HG03354 (cell line): ENCODE measurements around the gene FBN1.

ENCODE experiments used
- ATAC-seq: cut with Tn5 transposase; IDR thresholded peaks from one replicate; pipeline ENCODE4 v1.9.1; 2021; ENCODE audit warnings: mild to moderate bottlenecking; ENCODE audit not compliant: unreplicated experiment, poor library complexity, severe bottlenecking

The FBN1 gene

DNA sequence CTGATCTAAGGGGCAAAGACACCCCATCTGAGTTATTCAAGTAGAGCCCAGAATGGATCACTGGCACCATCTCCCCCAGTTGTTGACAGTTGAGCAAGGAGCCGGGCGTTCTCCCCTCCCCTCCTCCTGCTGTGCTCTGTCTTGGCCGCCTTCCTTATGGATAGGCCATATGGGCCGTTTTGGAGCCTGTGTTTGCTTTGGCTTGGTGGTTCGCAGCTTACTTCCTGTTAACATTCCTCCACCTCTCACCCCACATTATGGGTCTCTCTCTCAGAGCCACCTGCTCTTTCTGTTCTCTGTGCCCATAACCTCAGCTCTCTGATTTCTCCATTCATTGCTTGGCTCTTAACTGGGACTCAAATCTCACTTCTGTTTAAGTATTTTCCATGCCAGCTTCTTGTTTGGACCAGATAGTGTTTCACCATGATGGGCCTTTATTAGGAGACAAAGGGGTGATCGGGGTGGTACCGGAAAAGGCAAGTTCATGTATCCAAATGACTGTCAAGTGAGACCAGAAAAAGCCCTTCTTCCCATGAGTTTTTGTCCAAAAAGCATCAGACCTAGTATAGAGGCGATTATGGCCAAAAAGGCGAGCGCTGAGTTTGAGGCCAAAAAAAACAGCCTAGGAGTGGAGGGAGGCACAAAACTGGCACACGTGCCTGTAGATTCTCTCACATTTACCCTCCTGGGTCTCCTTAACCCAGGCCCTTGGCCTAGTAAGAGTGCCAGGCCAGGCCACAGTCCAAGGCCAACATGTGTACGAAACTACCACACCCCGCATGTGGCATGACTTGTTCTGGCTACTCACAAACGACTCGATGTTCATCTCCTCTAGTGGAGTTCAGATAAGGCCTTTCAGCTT lies 251.6 kb downstream of the FBN1 start:
- ATAC-seq, result no peak

DNA sequence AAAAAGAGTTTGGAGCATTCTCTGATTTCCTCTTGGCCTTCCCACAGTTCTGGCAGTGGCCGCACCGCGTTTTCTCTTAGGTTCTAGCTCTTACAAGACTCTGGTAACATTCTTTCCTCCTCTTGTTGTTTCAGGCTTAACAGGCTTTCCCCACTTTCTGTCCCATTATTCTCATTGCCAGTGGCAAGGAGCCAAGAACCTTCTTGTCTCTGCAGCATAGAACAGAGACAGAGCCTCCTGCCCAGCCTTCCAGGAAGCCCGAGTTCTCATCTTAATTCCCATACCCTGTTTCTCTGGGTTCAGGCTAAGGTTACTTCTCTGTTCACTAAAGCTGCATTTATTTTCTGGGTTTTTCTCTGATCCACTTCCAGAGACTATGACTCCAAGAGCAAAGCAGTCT lies 253.2 kb downstream of the FBN1 start:
- ATAC-seq, result no peak

DNA sequence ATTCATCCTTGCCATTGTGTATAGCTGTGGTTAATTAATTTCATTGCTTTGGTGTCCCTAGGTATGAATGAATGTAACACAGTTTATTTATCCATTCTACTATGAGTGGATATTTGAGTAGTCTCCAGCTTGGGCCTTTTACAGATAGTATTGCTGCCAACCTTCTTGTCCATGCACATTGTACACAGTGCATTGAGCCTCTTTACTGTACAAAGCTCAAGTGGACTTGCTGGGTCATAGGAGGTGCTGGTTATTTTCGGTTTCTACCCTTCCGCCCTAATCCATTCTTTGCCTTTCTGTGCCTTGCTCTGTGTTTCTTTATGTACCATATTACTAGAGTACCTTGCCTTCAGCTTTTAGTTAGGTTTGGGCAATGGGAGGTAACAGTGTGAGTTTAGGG lies 253.6 kb downstream of the FBN1 start:
- no peak for ATAC-seq

DNA sequence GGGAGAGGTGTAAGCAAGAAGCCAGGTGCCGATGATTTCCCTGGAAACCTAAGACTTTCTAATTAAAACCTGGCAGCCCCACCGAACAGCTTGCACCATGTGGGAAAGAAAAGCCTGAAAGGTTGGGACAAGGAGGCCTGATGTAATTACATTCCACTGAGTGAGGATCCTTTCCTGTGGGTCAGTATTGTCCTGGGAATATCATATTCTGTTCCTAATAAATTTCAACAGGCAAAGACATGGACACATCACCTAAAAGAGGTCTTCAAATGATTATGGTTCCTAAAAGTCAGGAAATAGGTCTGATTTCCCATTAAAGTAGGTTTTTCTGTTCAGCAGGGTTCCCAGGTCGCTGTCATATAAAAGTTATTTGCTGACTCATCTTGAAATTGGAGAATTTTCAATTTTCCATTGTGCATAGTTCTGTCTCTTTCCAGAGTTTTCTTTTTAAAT lies 255.8 kb downstream of the FBN1 start:
- ATAC-seq, result no peak

DNA sequence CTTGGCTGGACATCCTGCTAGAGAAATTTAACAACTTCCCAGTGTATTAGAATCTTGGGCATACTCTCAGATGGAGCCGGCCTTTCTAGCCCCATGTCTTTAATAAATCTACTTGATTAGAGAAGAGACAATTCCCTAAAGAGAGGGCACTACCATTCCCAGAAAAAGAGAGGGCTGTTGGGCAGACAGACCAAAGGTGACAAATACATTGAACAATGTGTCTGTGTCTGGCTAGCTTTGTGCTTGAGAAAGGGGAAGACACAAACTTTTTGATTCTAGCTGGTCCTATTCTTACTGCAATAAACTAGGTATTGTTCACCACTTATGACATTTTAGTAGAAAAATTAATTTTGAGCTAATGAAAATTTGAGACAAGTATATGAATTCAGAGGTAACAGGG lies 256.6 kb downstream of the FBN1 start:
- no peak for ATAC-seq

DNA sequence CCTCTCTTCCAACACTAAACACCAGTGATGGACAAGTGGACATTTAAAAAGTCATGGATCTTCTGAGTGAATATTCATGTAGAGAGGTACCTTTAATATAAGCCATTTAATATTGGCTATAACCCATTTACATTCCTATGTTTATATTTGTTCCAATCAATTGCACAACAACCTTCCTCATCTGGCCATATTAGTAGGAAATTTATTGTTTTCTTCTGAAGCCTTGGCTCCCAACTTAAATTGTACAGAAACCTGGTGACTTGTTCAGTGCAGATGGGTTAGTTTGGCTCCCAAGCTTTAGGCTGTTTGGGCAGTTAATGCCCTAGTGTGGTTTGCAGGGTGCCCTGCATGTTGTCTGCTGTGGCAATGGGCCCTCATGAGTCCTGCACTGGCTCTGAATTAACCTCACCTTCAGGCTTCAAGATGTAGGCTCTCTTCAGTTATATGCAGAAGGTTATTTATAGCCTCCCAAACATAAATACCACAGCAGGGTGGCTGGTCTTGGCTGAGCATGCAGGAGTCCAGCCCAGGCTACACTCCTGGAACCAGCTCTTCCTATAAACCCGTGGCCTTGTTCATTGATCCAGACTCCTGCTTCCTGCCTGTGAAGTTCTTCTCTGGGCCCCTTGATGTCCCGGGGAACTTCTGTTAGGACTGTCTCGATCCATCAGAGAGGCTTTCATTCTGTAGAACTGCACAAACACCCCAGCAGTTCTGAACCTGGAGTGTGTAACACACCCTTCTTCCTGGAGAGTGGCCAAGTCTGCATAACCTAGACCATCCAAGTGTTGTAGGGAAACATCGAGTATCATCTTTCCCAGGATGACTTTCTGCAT lies 257.3 kb downstream of the FBN1 start:
- ATAC-seq, result no peak

DNA sequence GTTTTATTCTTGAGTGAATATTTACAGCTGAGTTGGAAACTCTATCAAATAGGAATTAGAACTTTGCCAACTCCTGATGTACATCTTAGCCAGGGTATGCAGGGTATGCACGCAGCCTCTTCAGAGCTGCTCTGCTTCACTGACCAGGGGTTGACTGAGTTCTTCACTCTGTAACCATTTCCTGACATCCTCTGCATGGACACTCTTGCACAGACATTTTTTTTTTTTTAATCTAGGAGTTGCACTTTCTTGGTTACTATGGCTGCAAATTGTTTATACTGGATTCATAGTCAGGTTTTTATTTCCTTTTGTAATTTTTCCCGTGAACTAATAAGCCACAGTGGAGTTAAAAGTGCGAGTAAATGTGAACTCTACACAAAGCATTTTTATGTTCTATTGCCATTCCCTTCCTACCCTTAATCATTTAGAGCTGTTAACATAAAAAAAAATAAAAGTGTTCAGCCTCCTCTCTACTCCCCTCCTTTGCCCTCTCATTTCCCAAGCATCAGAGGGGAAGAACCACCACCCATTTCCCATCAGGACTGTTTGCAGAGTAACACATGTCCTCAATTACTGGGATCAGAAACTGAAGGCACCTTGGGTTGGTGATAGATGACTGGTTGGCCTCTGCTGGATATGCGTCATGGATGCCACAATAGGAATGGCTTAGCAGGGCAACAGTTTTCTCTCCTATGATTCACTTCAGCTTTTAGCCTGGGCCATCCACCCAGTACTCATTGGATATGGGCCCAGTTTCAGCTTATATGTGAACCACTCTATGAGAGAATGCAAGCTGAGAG lies 260.3 kb downstream of the FBN1 start:
- ATAC-seq, result no peak

DNA sequence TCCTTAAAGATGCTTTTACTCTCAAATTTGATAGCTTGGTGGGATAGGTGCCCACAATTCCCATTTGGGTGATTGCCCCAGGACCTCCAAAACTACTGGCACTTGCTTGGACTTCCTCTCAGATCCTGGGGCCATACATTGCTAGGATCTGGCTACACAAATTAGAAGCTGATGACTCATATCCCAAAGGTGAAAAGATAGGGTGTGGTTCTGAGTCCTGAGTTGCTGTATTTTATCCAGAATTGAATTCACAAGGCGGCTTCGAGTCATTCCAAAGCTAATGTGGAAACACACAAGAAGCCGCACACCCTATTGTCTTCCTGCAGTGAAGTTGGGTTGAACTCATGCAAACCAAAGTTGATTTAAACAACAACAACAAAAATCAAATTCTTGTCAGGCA lies 260.9 kb downstream of the FBN1 start:
- no peak for ATAC-seq

DNA sequence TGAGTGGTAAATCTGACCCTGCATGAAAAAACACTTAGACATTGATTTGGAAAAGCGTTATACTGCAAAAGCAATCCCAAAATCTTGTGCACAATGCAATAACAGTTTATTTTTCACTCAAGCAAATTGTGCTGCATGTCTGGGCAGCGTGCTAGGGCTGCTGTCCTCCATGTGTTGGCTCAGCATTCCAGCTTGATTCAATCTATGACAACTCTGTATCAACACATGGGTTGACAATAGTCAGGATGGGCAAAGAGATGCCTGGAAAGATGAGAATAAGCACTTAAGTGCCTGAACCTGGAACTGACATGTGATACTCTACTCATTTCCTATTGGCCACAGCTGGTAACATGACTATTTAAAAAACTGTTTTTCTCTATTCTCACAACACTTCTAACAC lies 262.5 kb downstream of the FBN1 start:
- no peak for ATAC-seq

DNA sequence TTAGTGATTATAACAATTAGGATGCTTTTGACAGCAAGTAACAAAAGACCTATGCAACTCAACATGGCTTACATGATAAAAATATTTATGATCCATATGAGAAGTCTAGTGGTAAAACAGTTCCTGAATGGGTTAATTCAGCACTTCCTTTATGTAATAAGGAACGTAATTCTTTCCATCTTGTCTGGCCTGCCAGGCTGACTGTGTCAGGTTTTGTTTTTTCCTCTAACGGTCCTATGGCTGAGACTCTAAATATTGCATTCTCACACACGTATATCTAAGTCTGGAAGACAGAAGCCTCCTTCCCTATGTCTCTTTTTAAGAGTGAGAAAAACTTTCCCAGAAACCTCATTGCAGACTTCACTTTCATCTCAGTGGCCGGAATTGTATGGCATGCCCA lies 263.6 kb downstream of the FBN1 start:
- no peak for ATAC-seq

DNA sequence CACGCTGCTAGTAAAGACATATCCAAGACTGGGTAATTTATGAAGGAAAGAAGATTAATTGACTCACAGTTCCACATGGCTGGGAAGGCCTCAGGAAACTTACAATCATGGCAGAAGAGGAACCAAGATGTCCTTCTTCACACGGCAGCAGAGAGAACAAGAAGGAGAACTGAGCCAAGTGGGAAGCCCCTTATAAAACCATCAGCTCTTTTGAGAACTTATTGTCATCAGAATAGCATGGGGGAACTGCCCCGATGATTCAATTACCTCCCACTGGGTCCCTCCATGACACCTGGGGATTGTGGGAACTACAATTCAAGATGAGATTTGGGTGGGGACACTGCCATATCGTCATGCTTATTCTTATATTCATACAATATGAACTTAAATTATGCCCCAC lies 265.3 kb downstream of the FBN1 start:
- no peak for ATAC-seq

DNA sequence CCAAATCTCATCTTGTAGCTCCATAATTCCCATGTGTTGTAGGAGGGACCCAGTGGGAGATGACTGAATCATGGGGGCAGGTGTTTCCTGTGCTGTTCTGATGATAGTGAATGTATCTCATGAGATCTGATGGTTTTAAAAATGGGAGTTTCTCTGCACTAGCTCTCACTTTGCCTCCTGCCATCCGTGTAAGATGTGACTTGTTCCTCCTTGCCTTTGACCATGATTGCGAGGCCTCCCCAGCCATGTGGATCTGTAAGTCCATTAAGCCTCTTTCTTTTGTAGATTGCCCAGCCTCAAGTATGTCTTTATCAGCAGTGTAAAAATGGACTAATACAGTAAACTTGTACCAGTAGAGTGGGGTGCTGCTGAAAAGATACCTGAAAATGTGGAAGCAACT lies 269.7 kb downstream of the FBN1 start:
- ATAC-seq, result no peak

DNA sequence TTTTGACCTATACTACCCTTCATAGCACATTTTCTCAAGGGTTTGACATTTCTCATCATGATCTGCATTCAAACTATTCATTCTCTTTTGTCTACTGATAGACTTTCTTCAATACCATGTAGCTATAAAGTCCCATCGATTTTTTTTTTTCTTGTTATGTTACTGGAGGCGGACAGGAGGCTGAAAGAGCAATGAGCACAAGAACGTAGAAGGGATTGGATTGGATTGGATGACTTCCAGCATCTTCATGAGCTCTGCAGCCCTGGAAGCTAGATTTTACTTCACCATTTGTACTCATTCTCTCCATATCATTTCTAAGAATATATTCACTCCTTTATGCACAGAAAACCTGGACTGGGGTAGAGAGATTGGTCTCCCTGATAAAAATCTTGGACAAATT lies 271.0 kb downstream of the FBN1 start:
- ATAC-seq, result no peak

DNA sequence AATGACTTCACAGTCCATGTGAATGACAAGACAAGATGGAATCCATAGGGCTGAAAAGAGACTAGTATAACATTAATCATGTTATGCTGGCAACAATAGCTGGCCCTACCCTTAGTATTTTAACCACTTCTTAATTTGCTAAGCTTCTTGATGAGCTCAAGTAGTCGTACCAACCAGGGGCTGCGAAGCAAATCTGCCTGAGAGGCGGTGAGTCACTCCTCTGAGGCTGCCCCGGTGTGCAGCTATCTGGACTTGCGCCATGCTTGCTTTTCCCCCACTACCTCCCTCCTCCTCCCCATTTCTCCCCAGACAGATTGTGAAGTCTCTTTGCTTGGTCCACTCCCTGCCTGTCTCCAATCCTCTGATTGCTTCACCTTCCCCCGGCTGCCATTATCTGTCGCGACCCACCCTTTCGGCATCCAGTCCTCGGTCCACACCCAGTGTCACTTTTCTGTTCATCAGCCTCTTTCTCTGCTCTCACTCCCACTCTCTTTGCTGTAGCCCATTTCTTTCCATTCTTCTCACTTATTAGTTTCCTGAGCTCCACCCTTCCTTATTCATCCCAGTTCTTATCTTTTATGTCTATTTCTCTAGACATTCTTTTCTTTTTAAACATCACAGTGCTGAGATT lies 271.6 kb downstream of the FBN1 start:
- no peak for ATAC-seq

DNA sequence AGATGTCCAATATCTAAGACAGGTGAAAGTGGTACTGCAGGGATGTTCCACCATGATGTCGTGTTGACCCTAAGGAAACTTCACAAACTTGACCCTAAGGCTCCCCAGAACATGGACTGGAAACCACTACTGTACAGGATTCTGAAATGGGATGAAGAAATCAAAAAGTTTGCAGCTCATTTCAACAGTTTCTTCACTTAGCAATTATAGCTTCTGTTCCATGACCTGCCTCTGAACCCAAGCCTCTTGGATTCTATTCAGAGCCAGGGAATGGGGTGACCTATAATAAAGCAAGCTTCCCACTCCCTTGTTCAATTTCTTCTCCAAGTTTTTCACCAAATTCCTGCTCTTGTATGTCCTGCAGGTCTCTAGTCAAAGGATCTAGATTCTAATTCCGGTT lies 273.5 kb downstream of the FBN1 start:
- ATAC-seq, result no peak

DNA sequence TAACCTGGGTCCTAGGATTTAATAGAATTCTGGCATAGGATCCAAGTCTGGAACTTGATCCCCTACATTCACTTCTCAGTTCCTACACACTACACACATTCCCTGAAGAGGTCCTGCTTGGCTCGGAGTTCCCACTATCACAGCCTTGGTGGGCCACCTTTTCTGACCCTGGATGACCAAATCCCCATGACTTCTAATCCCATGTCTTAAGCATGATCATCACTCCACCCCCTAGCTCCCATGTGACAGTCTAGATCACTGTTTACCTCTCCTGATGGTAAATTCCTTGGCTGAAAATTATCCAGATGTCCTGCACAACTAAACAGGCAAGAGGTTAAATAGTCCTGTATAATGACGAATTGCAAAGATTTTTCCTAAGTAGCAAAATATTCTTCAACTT lies 274.0 kb downstream of the FBN1 start:
- no peak for ATAC-seq

DNA sequence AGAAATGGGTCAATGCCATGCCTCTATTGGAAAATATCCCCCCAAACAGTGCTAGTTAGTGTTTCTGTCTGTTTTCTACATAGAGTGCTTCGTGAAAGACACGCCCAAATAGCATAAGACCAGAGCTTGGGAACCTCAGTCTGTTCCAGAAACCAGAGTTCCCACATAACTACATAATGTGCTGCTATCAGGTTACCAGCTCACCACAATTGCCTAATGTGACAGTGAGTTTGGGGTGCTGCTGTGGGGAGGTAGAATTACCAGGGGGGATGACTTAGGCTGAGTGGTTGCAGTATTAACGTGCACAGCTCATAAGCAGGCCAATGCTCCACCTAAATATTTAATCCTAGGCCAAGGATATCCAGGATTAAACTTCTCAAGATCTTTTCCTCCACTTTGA lies 275.0 kb downstream of the FBN1 start:
- ATAC-seq, result no peak

DNA sequence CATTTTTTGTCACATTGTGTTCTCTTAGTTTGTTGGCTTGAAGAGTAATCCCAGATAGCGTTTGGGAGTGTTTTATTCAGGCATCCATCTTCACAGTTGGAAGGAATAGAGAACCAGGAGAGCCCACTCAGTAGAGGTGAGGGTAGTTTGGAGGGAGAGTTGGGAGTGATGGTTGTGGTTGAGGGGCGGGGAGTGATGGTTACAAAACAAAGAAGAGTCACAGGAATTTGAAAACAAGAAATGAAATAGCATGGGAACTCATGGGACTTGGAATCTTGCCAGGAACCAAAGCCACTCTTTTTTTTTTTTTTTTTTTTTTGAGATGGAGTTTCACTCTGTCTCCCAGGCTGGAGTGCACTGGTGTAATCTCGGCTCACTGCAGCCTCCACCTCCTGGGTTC lies 278.0 kb downstream of the FBN1 start:
- ATAC-seq, result no peak

DNA sequence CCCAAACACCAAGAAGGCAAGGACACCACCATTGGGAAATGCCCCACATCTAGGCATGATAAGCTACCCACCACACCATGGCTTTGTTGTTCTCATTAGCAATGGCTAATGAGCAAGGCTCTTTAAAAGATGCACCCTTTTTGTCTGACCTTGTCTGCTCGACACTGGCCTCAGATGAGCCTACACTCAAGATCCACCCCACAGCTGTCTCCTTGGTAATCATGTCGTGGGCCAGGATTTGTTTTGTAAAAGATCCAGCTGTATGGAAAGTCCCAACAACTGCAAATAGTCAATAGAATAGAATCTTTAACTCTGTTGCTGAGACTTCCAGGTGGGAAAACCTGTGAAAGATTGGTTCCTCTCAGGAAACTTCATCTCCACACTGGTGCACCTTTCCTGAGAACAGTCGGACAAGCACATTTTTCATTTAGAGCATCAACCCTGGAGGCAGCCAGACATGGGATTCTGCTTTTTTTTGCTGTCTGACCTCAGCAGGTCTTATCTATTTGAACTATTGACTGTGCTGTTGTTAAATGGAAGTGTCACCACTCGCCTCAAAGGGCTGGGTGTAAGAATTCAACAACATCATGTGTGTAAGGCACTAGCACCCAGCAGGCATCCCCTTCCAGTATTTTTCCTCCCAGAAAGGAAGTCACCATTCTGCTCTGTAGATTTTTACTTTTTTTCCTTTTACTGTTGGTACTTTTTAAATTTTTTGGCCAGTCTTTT lies 278.8 kb downstream of the FBN1 start:
- no peak for ATAC-seq
